Hair follicular keratinocyte (primary cell): ENCODE data around the gene NLGN1. TPM values are rescaled to one million over a fixed set of nuclear protein-coding genes. Genes with fewer than 3 reads are reported as not detected.

Experiments
- total RNA-seq: library from RNA; depleted of rRNA; stranded (reverse); fragments of >200 nt; gene quantifications from 2 replicates; pipeline ENCODE4 v1.2.3, GENCODE V29; 2015

The NLGN1 gene
- total RNA-seq, result not detected in 2 replicates

DNA sequence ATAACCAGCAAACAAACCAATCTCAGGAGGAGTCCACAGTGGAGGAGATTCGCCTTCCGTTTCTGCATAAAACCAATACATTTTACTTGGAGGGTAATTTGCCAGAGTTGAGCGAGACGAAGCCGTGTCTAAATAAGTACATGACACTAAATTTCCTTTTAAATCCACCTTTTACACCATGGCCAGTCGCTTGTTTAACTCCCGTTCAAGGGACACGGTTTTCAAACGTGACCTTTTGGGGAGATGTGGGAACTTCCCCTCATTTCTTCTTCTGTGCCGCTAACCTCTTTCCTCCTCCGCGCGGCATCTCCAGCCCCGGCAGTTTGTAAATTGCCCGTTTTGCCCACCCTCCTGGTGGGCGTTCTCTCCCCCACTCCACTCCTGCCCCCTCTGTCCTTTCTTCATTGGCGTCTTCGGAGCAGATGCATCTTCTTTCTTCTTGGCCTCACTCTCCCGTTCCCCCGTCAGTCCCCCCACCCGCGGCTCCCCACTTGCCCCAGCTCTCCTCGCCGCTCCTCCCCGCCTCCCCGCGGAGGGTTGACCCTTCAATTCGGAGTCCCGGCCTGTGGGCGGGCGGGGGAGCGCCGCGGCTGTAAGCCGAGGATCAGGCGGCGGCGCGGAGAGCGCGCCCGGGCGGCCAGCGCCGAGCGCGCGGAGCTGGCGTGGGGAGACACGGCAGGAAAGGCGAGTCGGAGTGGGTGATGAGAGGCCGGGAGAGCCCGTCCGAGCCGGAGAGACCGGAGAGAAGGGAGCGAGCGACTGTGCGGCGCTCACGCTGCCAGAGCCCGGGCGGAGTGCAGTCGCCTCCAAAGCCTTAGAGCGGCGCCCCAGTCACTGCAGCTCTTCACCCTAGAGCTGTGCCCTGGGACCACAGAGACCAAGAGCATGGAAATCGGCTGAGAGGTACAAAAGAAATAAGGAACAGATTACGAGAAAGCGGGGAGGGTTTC, at the start of gene NLGN1:
Gene NLGN1, plus strand, starts transcription at position 584 of the 950 bp plus-strand sequence.

